GM06990 (cell line): ENCODE measurements around the gene TUBB4B.

Experiments used
- DNase-seq: peaks from one replicate; pipeline ENCODE4 v3.0.0-alpha.2; 2011; ENCODE audit not compliant: insufficient read length; ENCODE audit errors: extremely low read depth
- H3K27me3 ChIP-seq: replicated peaks from 2 replicates; pipeline ENCODE4 v1.6.0; 2011; ENCODE audit warnings: low read length; ENCODE audit not compliant: control insufficient read depth, insufficient read depth
- H3K36me3 ChIP-seq: 2 replicates; pipeline ENCODE4 v1.5.1; 2011; ENCODE audit warnings: low read length; ENCODE audit not compliant: control insufficient read depth, insufficient read depth
- H3K4me3 ChIP-seq: replicated peaks from 2 replicates; pipeline ENCODE4 v1.5.1; 2011; ENCODE audit warnings: low read depth, mild to moderate bottlenecking, control low read depth, low read length
- TF ChIP-seq, protein P1 (sequence below): IDR thresholded peaks from 2 replicates; pipeline ENCODE4 v1.5.1; 2011; ENCODE audit warnings: low read length, control low read depth, mild to moderate bottlenecking, inconsistent platforms; ENCODE audit not compliant: insufficient read depth, poor library complexity, severe bottlenecking

Gene TUBB4B

DNA sequence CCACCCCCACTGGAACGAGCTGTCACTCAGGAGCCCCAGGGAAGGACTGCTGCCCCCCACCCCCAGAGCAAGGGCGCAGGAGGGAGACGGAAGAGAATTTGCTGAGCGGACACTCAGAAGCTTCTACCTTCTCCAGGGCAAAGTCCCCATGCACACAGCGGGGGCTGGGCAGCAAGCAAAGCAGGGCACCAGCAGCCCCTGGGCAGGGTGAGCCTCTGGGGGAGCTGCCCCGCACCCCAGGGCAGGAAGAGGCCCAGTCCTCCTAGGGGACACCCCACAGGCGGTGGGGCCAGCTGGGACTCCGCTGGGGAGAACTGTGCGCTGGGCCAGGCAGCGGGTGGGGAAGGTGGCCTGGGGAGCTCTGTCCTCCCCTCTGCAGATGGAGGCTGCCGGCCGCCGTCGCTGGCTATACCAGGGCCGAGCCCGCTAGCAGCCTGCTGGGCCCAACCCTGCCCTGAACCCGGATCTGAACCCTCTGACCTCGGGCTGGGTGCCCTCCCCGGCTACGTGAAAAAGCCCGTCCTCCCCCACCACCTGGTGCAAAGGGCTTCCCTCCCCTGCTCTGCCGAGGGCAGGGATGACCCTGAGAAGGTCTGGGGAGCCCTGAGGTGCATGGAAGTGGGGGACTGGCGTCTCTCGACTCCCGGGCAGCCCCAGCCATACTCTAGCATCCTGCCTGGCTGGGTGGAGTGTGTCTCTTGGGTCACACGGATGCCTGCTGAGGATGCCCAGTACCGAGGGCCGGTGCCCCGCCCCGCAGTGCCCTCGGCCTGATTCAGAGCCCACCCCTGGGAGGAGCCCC, 11.0 kb upstream of the TUBB4B start:
- Histone ChIP-seq H3K4me3 (no peak overlapping the region), H3K27me3 (no peaks in the 10 kb centered on the region; the same call in 1 of the 2 replicates), H3K36me3 (no peaks in the 10 kb centered on the region)
- TF ChIP-seq, protein P1, sequence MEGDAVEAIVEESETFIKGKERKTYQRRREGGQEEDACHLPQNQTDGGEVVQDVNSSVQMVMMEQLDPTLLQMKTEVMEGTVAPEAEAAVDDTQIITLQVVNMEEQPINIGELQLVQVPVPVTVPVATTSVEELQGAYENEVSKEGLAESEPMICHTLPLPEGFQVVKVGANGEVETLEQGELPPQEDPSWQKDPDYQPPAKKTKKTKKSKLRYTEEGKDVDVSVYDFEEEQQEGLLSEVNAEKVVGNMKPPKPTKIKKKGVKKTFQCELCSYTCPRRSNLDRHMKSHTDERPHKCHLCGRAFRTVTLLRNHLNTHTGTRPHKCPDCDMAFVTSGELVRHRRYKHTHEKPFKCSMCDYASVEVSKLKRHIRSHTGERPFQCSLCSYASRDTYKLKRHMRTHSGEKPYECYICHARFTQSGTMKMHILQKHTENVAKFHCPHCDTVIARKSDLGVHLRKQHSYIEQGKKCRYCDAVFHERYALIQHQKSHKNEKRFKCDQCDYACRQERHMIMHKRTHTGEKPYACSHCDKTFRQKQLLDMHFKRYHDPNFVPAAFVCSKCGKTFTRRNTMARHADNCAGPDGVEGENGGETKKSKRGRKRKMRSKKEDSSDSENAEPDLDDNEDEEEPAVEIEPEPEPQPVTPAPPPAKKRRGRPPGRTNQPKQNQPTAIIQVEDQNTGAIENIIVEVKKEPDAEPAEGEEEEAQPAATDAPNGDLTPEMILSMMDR: no peak
- no peak for DNase-seq

GRCh38 chr9:137230705-137231371, 10.2 kb upstream of the TUBB4B start, which contains the start of gene SLC34A3:
TSS of gene SLC34A3 (plus strand) at chr9:137230901. CDS start at chr9:137231703, 802 bp downstream.
- TF ChIP-seq, protein P1: no peak
- Histone ChIP-seq H3K4me3 (no peak within 1 kb of the TSS), H3K27me3 (no peaks in the 10 kb centered on the region; the same call in 1 of the 2 replicates), H3K36me3 (no peaks in the 10 kb centered on the region)
- DNase-seq: no peak

DNA sequence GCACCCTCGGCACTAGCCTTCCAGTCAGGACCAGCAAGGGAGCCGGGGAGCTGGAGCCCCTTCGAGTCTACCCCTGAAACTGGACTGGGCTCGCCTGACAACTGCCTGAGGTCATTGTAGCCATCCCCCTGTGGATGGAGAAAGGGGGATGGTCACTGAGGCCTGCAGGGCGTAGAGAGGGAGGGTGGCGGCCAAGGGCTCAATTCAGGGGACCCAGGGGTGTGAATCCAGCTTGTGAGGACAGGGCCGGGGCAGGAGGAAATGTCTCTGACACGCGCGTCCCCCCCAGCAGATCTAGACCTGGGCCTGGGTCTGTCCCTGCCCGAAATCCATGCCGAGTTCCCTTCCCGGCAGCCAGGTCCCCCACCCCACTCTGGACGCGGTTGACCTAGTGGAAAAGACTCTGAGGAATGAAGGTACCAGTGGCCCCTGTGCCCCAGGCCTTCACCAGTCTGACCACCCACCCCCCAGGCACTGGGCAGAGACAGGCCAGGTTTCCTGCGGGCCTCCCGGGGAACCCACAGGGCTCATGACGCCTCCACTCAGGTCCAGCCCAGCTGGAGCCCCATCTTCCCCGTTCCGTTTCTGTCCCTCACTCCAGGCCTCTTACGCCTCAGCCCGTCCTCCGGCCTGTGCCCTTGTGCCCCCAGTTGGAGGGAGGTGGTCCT, 9.6 kb upstream of the TUBB4B start:
- no peak for DNase-seq
- Histone ChIP-seq H3K36me3 (no peaks in the 10 kb centered on the region), H3K4me3 (no peak overlapping the region), H3K27me3 (no peaks in the 10 kb centered on the region; the same call in 1 of the 2 replicates)
- TF ChIP-seq, protein P1: no peak

GRCh38 chr9:137232101-137232500, 9.0 kb upstream of the TUBB4B start:
- TF ChIP-seq, protein P1: no peak
- Histone ChIP-seq H3K27me3 (no peaks in the 10 kb centered on the region; the same call in 1 of the 2 replicates), H3K4me3 (no peak overlapping the region), H3K36me3 (no peaks in the 10 kb centered on the region)
- DNase-seq: no peak

GRCh38 chr9:137232510-137232909, 8.6 kb upstream of the TUBB4B start:
- no peak overlapping the region for H3K4me3 ChIP-seq
- H3K36me3 ChIP-seq: no peaks in the 10 kb centered on the region
- DNase-seq: no peak
- no peaks in the 10 kb centered on the region; the same call in 1 of the 2 replicates for H3K27me3 ChIP-seq
- TF ChIP-seq, protein P1: no peak
